HG02938 (cell line): ENCODE data around the gene PDGFD.
"Not testable (repeated sequence)": the region's sequence is repeated elsewhere in the genome, so short reads cannot be mapped to it uniquely, and the experiment has no call there.

ENCODE experiments used
- ATAC-seq: cut with Tn5 transposase; IDR thresholded peaks from one replicate; pipeline ENCODE4 v1.9.1; 2021; ENCODE audit warnings: mild to moderate bottlenecking, moderate library complexity; ENCODE audit not compliant: unreplicated experiment

The PDGFD gene

DNA sequence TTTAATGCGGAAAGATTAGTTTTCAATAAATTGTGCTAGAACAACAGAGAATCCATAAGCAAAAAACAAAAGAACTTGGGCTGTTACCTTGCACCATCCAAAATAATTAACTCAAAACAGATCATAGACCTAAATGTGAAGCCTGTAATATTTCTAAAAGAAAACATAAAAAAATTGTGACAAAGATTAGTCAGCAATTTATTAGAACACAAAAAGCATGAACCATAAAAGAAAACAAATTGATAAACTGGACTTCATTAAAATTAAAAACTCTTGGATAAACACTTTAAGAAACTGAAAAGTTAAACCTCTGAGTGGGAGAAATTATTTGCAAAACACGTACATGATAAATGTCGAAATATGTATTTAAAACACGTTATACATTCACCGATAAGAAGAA is 106.0 kb downstream of the PDGFD start:
- no peak for ATAC-seq

DNA sequence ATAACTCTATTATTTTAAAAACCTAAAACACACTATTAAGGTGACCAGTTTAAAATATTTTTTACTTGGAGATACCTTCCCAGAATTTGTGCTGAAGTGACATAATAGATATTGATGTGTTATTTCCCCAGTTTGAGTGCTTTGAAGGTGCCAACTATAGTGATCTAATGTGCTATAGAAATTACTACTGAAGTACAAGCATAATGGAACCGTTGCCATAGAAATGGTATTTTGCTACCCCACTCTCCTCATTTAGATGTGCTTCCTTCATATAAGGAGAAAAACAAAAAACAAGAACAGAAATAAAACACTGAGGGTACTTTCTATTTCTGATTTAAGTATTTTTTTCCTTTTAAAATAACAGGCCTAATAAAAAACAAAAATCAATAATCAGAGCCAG is 108.4 kb downstream of the PDGFD start:
- no peak for ATAC-seq

DNA sequence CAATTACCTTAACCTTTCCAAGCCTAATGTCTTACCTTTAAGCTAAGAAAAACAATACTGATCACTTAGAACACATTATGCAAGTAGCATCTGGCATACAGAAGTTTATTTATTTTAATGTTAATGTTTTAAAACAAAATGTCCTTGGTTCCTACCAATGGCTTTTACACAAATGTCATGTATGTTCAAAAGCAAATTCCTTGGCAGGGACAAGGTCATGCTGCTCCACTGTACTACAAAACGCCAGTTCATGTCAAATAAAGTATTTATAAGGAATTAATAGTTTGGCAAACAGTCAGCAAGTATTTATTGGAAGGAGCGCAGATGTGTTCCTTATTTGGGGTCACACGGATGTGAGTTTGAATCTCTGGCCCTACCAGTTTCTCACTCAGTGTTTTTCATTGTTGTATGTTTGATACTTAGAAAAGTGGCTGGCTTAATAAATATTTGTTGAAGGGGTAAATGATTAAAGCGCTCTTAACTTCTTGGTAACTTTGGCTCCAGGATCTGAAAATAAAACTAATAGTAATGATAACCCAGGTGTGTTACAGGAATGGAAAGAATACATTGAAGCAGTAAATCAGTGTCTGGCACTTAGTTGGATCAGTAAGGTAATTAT is 108.9 kb downstream of the PDGFD start:
- ATAC-seq = no peak

DNA sequence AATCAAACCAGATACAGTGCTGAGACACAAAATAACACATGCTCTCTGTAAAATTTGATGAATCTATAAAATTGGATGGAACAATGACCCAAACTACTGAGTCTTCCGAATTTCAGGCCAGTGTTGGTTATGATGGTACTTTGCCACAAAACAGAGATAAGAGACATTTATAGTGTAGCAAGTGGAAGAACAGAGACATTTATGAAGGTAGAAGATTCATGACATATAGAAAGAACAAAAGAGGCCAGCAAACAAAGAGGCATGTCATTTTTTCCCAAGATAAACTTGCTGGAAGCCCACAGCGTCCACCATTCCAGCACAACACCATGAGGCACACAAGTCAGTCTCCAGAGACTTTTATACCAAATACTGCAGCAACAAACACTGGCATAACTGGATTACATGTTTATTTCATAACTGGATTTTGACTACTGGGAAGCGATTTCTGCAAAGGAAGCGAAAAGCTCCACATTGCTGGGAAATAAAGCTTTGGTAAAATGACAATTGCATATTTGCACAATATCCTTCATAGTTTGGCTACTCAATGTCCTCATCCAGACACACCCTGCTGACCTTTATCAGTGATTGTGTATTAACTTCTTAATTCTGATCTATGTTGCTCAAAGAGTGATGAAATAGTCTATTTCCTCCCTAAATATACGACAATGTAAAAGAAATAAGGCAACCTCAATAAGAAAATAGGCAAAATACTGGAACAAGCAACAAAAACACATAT is 110.0 kb downstream of the PDGFD start:
- no peak for ATAC-seq

DNA sequence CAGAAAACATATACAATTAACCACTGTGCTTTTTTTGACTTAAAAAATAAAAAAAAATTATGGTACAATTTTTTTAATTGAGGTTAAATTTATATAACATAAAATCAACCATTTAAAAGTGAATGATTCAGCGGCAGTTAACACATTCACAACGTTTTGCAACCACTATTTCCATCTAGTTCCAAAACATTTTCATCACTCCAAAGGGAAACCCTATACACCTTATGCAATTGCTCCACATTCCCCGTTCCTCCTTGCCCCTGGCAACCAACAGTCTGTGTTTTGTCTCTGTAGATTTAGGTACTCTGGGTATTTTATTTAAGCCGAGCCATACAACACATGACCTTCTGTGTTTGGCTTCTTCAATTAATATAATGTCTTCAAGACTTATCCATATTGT is 112.2 kb downstream of the PDGFD start:
- ATAC-seq = no peak

DNA sequence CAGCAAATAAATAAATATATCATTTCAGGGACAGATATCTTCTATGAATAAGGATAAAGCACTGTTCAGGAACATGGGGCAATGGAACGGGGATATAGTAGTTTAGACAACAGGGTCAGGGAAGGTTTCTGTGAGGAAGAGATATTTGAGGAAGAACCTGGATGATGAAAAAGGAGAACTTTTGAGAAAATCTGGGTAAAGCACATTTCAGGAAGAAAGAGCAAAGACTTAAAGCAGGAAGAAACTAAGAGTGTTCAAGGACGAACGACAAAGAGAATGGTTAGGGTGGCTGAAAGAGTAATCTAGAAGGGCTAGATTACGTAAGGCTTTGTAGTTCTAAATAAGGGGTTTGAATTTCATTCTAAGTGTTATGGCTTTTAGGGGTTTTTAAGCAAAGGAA is 114.8 kb downstream of the PDGFD start:
- ATAC-seq = no peak

DNA sequence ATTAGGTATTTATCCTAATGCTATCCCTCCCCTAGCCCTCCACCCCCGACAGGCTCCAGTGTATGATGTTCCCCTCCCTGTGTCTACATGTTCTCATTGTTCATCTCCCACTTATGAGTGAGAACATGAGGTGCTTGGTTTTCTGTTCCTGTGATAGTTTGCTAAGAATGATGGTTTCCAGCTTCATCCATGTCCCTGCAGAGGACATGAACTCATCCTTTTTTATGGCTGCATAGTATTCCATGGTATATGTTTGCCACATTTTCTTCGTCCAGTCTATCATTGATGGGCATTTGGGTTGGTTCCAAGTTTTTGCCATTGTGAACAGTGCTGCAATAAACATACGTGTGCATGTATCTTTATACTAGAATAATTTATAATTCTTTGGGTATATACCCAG is 117.1 kb downstream of the PDGFD start:
- not testable (repeated sequence) for ATAC-seq

DNA sequence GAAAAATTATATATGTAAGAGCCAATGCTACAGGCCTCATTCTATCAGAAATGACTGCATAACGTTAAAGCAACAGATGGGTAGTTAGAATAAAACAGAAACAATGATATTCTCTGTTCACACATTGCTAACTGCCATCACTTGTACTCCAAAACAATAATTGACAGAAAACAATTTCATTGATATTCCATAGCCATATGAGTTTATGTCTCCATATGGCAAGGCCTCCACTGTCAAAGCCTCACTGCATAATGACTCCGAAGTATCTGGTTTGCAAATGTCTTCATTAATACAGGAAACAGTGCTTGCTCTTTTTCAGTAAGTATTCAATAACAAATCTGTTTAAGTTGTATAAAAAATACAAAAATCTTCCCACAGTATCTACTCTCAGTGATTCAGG is 117.6 kb downstream of the PDGFD start:
- ATAC-seq = no peak

DNA sequence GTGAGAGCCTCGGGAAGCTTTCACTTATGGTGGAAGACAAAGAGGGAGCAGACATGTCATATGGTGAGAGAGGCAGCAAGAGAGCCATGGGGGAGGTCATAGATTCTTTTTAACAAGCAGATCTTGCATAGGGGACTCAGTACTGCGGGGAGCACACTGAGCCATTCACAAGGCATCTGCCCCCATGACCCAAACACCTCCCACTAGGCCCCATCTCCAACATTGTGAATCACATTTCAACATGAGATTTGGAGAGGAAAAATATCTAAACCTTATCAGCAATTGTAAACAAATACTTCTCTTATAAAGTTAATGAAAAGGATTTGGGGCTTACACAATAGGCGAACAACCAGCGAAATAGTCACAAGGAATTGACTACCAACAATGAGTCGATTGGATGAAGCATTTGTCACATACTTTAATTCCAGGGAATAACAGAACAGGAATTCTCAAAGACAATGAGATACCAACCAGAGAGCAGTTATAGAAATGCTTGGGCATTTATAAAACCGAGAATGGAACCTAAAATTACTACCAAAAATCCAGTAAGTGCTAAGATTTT is 120.2 kb downstream of the PDGFD start:
- no peak for ATAC-seq

DNA sequence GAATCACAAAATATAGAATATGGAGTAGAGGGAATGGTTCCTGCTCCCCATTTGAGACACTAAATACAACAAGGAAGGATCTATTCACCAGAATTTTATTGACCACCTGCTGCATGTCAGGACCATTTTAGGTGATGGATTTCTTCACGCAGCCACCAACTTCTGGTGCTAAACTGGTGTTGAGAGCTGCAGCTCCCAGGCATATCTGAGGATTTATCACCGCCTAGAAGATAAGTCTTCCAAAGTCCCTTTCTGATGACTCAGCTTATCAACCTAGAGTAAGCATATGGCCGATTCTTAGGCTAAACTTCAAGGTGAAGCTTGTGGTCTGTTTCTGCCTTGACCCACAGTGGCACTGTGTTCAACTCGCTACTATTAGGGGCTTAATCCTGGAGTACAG is 120.8 kb downstream of the PDGFD start:
- no peak for ATAC-seq

DNA sequence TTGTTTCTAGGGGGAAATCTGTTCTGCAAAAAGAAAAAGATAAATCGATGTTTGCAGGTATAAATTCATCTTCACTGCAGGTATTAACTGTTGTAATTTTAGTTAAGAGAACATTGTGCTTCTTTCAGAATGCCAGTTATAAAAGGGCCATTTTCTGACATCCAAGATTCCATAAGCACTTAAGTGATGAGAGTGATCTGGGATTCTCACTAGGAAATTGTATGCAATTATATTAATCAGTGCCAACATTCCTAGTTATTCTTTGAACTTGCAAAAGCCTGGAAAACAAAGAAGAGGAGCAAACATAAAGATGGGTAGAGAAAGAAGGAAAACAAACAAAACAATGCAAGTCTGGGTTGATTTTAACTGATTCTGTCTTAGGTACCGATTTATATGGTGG is 122.2 kb downstream of the PDGFD start:
- no peak for ATAC-seq

DNA sequence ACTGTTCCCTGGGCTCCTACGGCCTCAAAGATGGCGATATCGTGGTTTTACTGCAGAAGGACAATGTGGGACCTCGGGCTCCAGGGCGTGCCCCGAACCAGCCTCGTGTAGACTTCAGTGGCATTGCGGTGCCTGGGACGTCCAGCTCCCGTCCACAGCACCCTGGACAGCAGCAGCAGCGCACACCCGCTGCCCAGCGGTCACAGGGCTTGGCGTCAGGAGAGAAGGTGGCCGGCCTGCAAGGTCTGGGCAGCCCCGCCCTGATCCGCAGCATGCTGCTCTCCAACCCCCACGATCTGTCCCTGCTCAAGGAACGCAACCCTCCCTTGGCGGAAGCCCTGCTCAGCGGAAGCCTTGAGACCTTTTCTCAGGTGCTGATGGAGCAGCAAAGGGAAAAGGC is 127.0 kb downstream of the PDGFD start:
- no peak for ATAC-seq

DNA sequence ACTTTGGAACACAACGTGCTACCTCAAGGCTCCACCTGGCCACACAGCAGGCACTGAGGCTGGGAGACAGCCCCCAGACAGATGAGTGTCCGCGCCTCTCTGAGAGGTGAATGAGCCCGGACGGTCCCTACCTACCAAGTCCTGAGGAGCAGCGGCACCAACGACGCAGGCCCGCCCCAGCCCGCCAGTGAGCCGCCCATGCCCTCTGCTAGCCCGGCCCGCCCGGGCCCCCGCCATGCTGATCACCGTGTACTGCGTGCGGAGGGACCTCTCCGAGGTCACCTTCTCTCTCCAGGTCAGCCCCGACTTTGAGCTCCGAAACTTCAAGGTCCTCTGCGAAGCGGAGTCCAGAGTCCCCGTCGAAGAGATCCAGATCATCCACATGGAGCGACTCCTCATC is 127.4 kb downstream of the PDGFD start, which contains the start of gene DDI1:
DDI1 (plus strand) TSS at position 53 of the 400 bp plus-strand sequence; CDS start at position 236, 183 bp downstream.
- no peak for ATAC-seq

DNA sequence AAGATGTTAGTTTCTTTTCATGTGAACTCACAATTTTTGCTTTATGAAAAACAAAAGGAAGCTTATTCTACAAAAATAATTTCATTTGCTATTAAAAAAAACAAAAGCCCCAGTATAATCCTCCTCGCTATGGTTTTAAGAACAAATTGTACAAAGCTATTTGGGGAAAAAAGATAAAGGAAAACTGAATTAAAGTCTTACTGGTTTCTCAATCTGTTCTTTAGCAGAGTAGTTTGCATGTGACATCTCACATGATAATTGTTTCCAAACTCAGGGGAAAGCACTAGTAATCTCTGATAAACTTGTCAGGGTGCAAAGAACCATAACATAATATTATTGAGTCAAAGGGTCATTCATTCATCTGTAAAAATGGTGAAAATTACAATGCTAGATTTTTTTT is 130.4 kb downstream of the PDGFD start:
- ATAC-seq = no peak

DNA sequence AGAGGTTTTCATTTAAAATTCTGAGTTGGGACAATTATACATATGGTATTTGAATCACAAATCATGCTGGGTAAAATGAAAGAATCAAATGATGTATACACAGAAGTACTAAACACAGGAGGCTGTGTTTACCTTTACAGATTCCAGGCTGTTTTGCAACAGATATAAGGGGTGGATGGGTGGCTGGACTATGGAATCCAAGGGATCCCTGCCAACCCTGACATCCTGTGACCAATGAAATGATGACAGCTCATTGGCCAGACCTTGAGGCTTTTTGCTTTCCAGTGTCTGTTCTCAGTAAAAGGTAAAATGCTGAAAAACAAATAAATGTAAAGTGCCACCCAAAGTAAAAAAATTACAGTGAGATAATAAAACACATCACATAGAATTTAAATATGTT is 130.8 kb downstream of the PDGFD start:
- ATAC-seq = no peak

DNA sequence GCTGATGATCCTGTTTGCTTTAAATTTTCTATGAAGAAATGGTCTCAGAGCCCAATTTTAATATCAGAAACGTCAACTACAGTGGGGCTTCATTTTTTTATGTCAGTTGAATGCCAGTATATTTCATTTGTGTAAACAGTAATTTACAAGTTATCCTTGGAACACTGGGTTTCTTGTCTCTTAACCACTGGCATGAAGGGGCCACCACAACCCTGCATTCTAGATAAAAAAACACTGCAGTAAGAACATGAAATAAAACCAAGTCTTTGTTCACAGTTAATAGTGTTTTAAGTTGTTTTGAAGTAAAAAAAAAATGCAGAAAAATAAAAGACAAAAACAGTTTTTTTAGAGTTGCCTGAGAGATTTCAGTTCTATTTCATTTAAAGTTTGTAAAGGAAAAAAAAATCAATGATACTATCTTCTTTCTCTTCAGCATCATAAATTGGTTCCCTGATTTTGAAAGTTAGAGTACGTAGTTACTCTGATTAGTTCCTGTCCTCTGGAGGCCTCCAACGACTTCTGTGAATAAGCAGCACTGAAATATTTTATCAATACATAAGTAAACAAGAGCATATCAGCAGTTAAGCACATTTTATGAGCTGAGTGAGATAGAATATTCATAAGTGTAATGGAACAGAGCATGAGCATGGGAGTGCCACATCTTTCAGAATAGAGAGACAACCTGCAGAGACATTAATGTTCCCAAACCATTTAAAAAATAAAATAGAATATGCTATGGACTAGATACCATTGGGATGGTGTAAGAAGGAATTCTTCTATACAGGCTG is 135.3 kb downstream of the PDGFD start:
- no peak for ATAC-seq

DNA sequence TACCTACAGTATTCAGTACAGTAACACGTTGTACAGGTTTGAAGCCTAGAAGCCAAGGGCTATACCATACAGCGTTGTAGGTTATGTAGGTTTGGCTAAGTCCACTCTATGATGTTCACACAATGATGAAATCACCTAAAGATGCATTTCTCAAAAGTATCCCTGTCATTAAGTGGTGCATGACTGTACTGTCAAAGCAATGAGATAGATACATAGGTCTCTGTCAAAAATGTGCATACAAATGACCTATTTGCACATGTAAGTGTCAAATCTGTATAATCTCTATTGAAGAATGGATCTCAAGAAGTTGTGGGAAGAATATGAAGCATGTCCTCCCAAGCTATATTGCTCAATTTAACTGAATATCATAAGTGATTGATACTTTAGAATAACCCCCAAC is 139.4 kb downstream of the PDGFD start:
- no peak for ATAC-seq

DNA sequence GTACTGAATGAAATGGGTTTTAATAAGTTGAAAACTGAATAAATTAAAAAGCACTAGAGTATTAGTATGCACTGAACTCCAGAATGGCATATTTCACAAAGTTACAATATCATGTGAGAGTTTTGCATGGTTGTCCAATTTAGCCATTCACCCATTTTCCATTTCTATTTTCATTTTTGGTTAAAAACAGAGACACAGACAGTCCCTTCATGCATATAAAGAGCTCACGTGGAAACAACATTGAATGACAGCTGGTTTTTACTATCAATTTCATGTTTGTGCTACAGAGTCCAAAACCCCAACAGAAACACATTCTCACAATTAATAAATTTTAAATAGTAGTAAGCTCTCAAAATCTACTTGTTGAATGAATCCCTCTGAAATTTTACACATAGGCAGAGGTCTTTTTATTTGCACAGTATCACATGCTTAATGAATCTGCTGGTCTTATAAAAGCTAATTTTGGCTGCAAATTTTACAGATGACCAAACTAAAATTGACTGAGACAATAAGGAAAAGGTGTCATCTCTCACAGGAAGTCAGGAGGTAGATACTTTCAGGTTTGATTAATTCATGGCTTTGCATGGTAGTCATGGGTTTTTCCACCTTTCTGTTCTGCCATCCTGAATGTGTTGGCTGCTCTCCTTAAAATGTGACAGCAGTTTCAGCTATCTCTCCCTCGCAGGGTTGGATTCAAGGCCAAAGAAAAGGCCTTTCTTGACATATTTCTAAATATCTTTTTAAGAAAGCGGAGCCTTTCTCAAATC is 148.1 kb downstream of the PDGFD start:
- peak; percentile 95 for ATAC-seq

DNA sequence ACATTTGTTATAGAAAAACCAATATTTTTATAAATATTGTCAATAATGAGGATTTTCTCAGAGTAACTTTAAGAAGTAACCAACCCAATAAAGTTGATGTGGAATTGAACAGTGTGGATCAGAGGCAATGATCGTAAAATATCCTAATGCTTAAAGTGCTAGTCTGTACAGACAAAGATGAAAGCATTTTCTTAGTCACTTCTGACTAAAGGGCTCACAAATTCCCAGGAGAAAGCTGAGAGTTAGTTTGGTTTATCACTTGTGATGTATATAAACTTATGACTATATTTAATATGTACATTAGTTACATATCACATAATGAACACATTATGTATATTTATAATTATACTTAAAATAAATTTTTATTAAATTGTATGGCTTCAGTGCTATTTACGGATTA is 152.9 kb downstream of the PDGFD start:
- no peak for ATAC-seq

DNA sequence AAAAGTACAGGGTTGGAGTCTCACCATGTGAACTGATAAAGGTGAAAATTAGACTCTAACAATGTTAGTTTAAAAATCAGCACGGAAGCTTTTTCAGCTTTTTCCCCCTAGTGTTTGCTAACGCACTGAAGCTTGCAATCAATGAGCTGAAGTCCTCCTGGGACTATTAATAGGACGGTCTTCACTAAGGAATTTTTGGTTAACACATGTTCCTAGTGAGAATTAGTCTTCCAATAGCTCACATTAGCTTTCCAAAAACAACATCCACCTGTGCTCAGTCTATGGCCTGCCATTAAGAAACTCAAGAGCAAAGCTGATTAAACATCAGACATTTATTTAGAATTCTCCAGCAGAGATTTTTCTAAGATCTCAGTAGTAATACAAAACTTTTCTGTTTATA is 154.2 kb downstream of the PDGFD start:
- no peak for ATAC-seq
